LNCAP (cell line): ENCODE measurements around the gene S100A3.

ENCODE experiments used
- TF ChIP-seq, protein P1 (sequence below): fragments of 450-650 bp; IDR thresholded peaks from 2 replicates; pipeline ENCODE4 v1.5.1; 2017; ENCODE audit warnings: mild to moderate bottlenecking

The S100A3 gene

DNA sequence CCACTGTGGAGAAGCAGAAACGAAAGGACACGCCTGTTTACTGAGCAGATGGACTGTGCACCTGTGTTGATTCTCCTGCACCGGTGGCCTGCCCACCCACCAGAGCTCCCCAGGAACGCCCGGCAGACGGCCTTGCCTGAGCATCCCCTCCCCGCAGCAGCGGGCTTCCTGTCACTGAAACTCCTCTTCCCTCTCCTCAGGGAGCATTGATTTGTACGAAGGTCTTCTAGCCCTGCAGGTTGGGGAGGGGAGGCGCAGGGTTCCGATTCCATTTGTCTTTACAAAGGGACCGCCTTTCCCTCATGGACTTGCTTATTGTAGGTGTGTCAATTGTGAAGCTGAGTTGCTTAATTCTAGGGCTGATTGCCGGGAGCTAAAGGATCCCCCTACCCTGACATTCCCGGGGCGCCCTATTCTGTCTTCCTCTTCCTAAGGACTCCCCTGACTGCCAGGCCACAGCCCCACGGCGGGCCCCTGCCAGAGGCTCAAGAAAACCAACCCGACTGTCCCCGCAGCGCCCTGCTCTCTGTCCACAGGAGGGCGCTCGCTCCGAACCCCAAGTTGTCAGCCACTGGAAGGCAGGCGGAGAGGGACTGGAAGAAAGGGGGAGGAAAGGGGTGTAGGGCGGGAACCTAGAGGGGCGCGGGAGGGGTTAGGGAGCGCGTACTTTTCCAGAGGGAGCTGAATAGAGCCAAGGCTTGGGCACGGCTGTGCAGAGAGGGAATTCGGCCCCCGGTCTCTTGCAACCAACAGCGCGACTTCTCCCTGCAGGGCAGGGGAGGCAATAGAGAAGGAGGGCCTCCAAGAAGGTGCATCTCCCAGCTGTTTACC, 16.1 kb downstream of the S100A3 start:
- TF ChIP-seq, protein P1, sequence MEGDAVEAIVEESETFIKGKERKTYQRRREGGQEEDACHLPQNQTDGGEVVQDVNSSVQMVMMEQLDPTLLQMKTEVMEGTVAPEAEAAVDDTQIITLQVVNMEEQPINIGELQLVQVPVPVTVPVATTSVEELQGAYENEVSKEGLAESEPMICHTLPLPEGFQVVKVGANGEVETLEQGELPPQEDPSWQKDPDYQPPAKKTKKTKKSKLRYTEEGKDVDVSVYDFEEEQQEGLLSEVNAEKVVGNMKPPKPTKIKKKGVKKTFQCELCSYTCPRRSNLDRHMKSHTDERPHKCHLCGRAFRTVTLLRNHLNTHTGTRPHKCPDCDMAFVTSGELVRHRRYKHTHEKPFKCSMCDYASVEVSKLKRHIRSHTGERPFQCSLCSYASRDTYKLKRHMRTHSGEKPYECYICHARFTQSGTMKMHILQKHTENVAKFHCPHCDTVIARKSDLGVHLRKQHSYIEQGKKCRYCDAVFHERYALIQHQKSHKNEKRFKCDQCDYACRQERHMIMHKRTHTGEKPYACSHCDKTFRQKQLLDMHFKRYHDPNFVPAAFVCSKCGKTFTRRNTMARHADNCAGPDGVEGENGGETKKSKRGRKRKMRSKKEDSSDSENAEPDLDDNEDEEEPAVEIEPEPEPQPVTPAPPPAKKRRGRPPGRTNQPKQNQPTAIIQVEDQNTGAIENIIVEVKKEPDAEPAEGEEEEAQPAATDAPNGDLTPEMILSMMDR = peak; percentile 63

DNA sequence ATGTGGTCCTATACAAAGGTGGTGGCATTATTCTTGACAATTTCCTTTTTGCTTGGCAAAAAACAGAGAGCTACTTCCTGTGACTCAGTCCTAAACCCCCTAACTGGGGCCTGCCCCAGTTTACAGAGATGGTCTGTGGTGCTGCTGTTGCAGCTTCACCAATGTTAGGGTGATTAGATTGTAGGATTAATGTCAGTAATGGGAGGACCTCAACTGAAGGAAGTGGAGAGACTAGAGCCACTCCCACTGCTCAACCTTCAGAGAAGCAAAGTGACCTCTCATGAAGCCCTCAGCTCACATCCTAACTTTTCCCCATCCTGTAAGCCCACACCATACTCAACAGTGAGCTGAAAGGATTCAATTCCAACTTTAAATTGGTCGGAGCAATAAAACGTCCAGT, 16.9 kb downstream of the S100A3 start:
- TF ChIP-seq, protein P1 = no peak

DNA sequence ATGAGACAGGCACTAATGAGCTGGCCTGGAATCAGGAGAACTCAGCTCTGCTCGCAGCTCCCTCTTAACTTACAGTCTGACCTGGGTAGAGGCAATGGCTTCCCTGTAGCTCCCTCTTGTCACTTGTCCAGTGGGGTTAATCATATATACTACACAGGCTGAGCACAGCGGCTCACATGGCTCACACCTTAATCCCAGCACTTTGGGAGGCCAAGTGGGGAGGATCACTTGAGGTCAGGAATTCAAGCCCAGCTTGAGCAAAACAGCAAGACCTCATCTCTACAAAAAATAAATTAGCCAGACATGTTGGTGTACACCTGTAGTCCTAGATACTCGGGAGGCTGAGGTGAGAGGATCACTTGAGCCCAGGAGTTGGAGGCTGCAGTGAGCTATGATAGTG, 17.4 kb downstream of the S100A3 start:
- TF ChIP-seq, protein P1 = no peak

DNA sequence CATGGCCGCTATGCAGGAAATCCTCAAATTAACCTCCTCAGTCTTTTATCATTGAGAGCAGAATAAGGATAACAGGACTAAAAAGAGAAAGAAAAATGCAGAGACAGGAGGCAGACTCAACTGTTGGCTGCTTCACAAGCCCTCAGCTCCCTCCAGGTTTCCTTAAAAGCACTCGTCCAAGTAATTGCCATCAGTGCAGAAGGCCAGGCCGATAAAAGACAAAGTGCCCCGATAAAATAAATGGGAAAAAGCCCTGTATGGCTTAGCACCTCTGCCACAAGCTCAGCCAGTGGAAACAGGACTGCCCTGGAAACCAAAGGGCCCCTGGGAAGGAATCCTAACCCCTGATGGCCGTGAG, 21.4 kb downstream of the S100A3 start:
- TF ChIP-seq, protein P1 = no peak

DNA sequence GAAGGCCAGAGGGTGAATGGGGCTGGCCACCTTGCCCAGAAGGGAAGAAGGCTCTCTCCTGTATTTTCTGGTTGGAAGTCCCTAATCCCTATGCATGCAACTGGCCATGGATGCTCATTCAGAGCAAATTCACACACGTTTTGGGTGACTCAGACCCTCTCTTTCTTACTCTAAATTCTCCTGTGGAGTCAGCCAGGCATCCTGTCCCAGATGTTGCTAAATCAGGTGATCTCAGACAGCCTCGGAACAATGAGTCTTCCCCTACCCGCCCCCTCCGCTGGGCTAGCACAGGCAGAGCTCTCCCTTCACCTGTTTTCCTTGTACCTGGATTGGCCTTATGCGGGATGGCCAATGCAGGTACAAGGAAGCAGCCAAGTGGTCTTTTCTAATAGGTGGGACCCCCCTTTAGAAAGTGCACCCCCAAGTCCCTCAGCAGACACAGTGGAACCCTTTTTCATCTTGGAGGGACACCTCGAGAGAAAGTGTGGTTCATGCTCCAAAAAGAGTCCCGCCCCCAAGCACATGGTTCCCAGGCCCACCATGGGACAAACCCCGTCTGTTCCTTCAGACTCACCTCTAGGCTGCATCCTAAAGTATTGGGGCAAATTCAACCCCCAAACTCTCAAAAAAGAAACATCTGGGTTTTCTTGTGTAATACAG, 21.9 kb downstream of the S100A3 start:
- TF ChIP-seq, protein P1 = no peak

DNA sequence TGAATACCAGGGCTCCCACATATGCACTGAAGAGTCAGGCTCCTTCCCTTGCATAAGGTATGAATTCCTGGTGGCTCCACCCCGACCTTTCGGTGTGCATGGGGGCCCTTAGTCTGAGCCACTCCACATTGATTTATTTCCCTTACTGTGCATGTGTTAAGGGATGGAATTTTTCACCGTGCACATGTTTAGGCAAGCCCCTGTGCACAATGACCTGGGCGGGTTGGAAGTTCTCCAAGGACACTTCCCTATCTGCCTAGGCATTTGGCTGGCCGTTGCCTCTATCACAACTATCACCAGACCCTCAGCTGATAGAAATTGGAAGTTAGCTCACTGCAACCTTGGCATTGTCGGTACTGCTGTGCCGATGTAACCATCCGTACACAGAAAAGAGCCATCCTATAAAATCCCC, 22.9 kb downstream of the S100A3 start:
- TF ChIP-seq, protein P1 = no peak

DNA sequence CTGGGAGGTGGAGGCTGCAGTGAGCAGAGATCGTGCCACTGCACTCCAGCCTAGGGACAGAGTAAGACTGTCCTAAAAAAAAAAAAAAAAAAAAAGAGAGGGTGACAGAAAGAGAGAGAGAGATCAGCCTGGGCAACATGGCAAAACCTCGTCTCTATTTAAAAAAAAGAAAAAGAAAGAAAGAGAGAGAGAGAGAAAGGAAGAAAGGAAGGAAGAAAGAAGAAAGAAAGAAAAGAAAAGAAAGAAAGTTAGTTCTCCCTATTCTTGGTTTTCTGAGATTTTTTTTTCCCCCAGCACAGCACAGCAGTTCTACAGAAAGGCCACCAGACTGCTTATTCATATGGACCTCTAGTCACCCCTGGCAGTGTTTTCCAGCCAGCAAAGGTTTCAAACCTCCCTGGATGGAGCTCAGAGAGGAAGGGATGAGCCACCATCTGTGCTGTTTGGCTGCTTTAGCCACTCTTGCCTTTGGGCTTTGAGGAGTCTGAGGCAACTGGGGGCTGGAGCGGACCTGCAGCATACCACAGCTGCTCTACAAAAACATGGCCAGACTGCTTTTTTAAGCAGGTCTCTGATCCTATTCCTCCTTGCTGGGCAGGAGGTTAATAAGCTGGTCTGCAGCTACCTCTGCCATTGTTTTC, 23.9 kb downstream of the S100A3 start:
- TF ChIP-seq, protein P1 = no peak
